ENCODE results near the gene NEXN. TPM values are rescaled to one million over a fixed set of nuclear protein-coding genes. Genes with fewer than 3 reads are reported as not detected.
A peak's percentile ranks its signal among the peaks of the same experiment; 100 is the strongest.

The NEXN gene
- polyA plus RNA-seq, 3 donors: 0.31 to 3.5 (median 3.0) TPM

DNA sequence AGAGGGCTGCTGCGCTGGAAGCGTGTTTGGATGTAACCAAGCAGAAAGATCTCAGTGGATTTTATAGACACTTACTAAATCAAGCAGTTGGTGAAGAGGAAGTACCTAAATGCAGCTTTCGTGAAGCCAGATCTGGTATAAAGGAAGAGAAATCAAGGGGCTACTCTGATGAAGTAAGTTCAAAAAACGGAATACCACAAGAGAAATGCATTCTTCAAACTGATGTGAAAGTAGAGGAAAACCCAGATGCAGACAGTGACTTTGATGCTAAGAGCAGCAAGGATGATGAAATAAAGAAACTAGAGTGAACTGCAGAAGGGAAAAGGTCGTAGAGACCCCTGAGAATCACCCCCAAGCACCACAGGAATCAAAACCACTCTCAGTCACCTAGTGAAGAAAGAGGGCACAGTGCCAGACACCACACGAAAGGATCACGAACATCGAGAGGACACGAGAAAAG lies 40.8 kb upstream of the NEXN start:
- no peaks in the 10 kb centered on the region for H3K9me3 ChIP-seq (replicated peaks in 1 of 2; ENCODE audit: control insufficient read depth in 1 of 2, insufficient read depth in 1 of 2, low read length in 2 of 2)
- Mint-ChIP-seq H3K27ac (no peak overlapping the region), H3K9me3 (no peaks in the 10 kb centered on the region), H3K36me3 (peaks cover 23 to 24% of the 10 kb centered on the region in 2 donors), H3K4me3 (no peak overlapping the region), H3K27me3 (ENCODE audit: low read depth in 3 of 3) (peaks cover 0 to 2% (median 1%) of the 10 kb centered on the region in 3 donors), H3K4me1 (no peaks in the 10 kb centered on the region)
- peaks cover 16 to 26% of the 10 kb centered on the region in 2 donors for H3K36me3 ChIP-seq (replicated peaks in 1 of 2; ENCODE audit: control insufficient read depth in 1 of 2, insufficient read depth in 2 of 2, low read length in 2 of 2)
- 0% methylated on average over 1 of the region's 9 CpGs for WGBS (ENCODE audit: insufficient coverage)
- H4K20me1 ChIP-seq (ENCODE audit: insufficient read depth, low read length): no peaks in the 10 kb centered on the region
- no peak for DNase-seq
- H3K27me3 ChIP-seq (ENCODE audit: control insufficient read depth in 2 of 2, insufficient read depth in 2 of 2, low read length in 2 of 2): no peaks in the 10 kb centered on the region
- H2AFZ ChIP-seq (ENCODE audit: insufficient read depth, low read depth, low read length, poor library complexity, severe bottlenecking): no peak overlapping the region
- peak overlapping the region; percentile 39 for H3K4me2 ChIP-seq (replicated peaks; ENCODE audit: extremely low read depth, low read length, poor library complexity, severe bottlenecking)
- TF ChIP-seq, protein P1, sequence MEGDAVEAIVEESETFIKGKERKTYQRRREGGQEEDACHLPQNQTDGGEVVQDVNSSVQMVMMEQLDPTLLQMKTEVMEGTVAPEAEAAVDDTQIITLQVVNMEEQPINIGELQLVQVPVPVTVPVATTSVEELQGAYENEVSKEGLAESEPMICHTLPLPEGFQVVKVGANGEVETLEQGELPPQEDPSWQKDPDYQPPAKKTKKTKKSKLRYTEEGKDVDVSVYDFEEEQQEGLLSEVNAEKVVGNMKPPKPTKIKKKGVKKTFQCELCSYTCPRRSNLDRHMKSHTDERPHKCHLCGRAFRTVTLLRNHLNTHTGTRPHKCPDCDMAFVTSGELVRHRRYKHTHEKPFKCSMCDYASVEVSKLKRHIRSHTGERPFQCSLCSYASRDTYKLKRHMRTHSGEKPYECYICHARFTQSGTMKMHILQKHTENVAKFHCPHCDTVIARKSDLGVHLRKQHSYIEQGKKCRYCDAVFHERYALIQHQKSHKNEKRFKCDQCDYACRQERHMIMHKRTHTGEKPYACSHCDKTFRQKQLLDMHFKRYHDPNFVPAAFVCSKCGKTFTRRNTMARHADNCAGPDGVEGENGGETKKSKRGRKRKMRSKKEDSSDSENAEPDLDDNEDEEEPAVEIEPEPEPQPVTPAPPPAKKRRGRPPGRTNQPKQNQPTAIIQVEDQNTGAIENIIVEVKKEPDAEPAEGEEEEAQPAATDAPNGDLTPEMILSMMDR (IDR thresholded peaks at IDR 0.05): no peak
- peaks cover 6 to 8% of the 10 kb centered on the region in 2 donors for H3K4me1 ChIP-seq (ENCODE audit: control insufficient read depth in 1 of 2, insufficient read depth in 2 of 2, low read length in 2 of 2)
- H3K79me2 ChIP-seq (ENCODE audit: insufficient read depth, low read length): no peaks in the 10 kb centered on the region
- peak overlapping the region; percentile 18 for H3K9ac ChIP-seq (ENCODE audit: insufficient read depth, low read length, poor library complexity, severe bottlenecking)
- peak overlapping the region in 1 of 3 experiments; percentile 20 for H3K4me3 ChIP-seq (replicated peaks in 1 of 3; ENCODE audit: low read depth in 2 of 3, low read length in 3 of 3)
- peak overlapping the region in 1 of 2 donors; percentile 47 for H3K27ac ChIP-seq (ENCODE audit: low read depth in 1 of 2, low read length in 2 of 2)
- intact Hi-C loops (cut with micrococcal nuclease): no loop called here

DNA sequence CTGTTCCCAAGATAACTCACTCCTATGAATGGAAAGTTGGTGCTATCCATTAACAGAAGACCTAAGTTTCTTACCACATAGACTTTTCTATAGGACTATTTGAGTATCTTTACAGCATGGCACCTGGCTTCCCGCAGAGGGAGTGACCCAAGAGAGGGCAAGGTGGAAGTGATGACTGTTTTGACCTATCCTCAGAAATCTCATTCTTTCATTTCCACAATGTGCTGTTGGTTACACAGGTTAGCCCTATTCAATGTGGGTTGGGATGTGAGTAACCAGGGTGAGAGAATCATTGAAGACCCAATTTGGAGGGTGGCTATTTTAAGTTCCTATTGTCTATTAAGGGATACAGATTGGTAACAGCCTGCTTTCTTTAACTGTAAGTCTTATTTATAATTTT lies 38.3 kb upstream of the NEXN start:
- no peaks in the 10 kb centered on the region for H3K4me1 Mint-ChIP-seq
- peaks cover 0 to 2% (median 1%) of the 10 kb centered on the region in 3 donors for H3K27me3 Mint-ChIP-seq (ENCODE audit: low read depth in 3 of 3)
- H3K9ac ChIP-seq (ENCODE audit: insufficient read depth, low read length, poor library complexity, severe bottlenecking): no peak overlapping the region
- TF ChIP-seq, protein P1 (IDR thresholded peaks at IDR 0.05): no peak
- H3K4me2 ChIP-seq (replicated peaks; ENCODE audit: extremely low read depth, low read length, poor library complexity, severe bottlenecking): no peak overlapping the region
- no peaks in the 10 kb centered on the region for H4K20me1 ChIP-seq (ENCODE audit: insufficient read depth, low read length)
- no peak overlapping the region for H3K4me3 Mint-ChIP-seq
- no CpG with 5 or more reads among the region's 1 CpG for WGBS (ENCODE audit: insufficient coverage)
- H3K9me3 Mint-ChIP-seq: peaks cover 0 to 8% (median 4%) of the 10 kb centered on the region in 7 donors
- H3K27ac ChIP-seq (ENCODE audit: low read depth in 1 of 2, low read length in 2 of 2): no peak overlapping the region
- no peak overlapping the region for H3K4me3 ChIP-seq (replicated peaks in 1 of 3; ENCODE audit: low read depth in 2 of 3, low read length in 3 of 3)
- H3K36me3 Mint-ChIP-seq: peaks cover 26 to 33% of the 10 kb centered on the region in 2 donors
- no peak for DNase-seq
- H3K4me1 ChIP-seq (ENCODE audit: control insufficient read depth in 1 of 2, insufficient read depth in 2 of 2, low read length in 2 of 2): peaks cover 6 to 8% of the 10 kb centered on the region in 2 donors
- H3K9me3 ChIP-seq (replicated peaks in 1 of 2; ENCODE audit: control insufficient read depth in 1 of 2, insufficient read depth in 1 of 2, low read length in 2 of 2): no peaks in the 10 kb centered on the region
- intact Hi-C loops (cut with micrococcal nuclease): no loop called here
- no peaks in the 10 kb centered on the region for H3K27me3 ChIP-seq (ENCODE audit: control insufficient read depth in 2 of 2, insufficient read depth in 2 of 2, low read length in 2 of 2)
- H2AFZ ChIP-seq (ENCODE audit: insufficient read depth, low read depth, low read length, poor library complexity, severe bottlenecking): no peak overlapping the region
- H3K36me3 ChIP-seq (replicated peaks in 1 of 2; ENCODE audit: control insufficient read depth in 1 of 2, insufficient read depth in 2 of 2, low read length in 2 of 2): peaks cover 1 to 20% of the 10 kb centered on the region in 2 donors
- no peaks in the 10 kb centered on the region for H3K79me2 ChIP-seq (ENCODE audit: insufficient read depth, low read length)
- H3K27ac Mint-ChIP-seq: no peak overlapping the region

Data from CD14-positive monocyte (primary cell).